Suprapubic skin (tissue), 4 donors: ENCODE results near the gene MRPS18A. TPM values are rescaled to one million over a fixed set of nuclear protein-coding genes. Genes with fewer than 3 reads are reported as not detected.

Experiments used
- DNase-seq, 2 donors: peaks; one replicate each; pipeline ENCODE4 v3.0.0-alpha.2; 2019; ENCODE audit warnings: low spot score in 2 of 2
- H3K27ac ChIP-seq: fragments of 200-600 bp; sonication (generic); one replicate; pipeline ENCODE4 v1.5.1; 2019
- H3K27me3 ChIP-seq: fragments of 200-600 bp; sonication (generic); one replicate; pipeline ENCODE4 v1.5.1; 2019
- H3K36me3 ChIP-seq: fragments of 200-600 bp; sonication (generic); one replicate; pipeline ENCODE4 v1.5.1; 2019
- H3K4me1 ChIP-seq: fragments of 200-600 bp; sonication (generic); one replicate; pipeline ENCODE4 v1.5.1; 2019
- H3K4me3 ChIP-seq: fragments of 200-600 bp; sonication (generic); one replicate; pipeline ENCODE4 v1.5.1; 2019; ENCODE audit warnings: mild to moderate bottlenecking
- H3K9me3 ChIP-seq: fragments of 200-600 bp; sonication (generic); one replicate; pipeline ENCODE4 v1.5.1; 2019
- CTCF ChIP-seq, 2 donors: fragments of 200-600 bp in 1 of 2; fragments of 450-650 bp in 1 of 2; sonication (generic) in 1 of 2; IDR thresholded peaks; one replicate each; pipeline ENCODE4 v1.5.1; 2016 to 2019; ENCODE audit warnings: antibody characterized with exemption in 2 of 2, mild to moderate bottlenecking in 1 of 2, moderate library complexity in 1 of 2
- EP300 ChIP-seq: sonication (generic); formaldehyde crosslinking; IDR thresholded peaks from one replicate; pipeline ENCODE4 v1.6.1; 2017; ENCODE audit warnings: antibody characterized with exemption
- POLR2A ChIP-seq, 2 donors: fragments of 450-650 bp; IDR thresholded peaks; one replicate each; pipeline ENCODE4 v1.6.1; 2017; ENCODE audit warnings: antibody characterized with exemption in 2 of 2, mild to moderate bottlenecking in 2 of 2, moderate library complexity in 2 of 2
- POLR2AphosphoS5 ChIP-seq, 3 donors: sonication (generic); formaldehyde crosslinking; IDR thresholded peaks; one replicate each; pipeline ENCODE4 v1.6.1; 2017; ENCODE audit warnings: antibody characterized with exemption in 3 of 3
- WGBS: methylation state at CpG from one replicate; pipeline ENCODE4 v1.1.5; 2018; 5-methylcytosine and 5-hydroxymethylcytosine counted together
- total RNA-seq, 4 donors: library from RNA; depleted of rRNA; stranded (reverse); fragments of >200 nt; gene quantifications; one replicate each; pipeline ENCODE4 v1.1.0, GENCODE V29; 2016

MRPS18A gene
- total RNA-seq, 4 donors from 2014 or later: 43.6 to 59.0 (median 48.6) TPM

GRCh38 chr6:43674921-43675320 lies 12.7 kb downstream of the MRPS18A start:
- TF ChIP-seq CTCF (IDR thresholded peaks at IDR 0.05): no peak
- TF ChIP-seq POLR2AphosphoS5 (IDR thresholded peaks at IDR 0.05): no peak
- TF ChIP-seq POLR2A (IDR thresholded peaks at IDR 0.05): no peak
- no peak overlapping the region for H3K27ac ChIP-seq
- H3K4me1 ChIP-seq: peaks cover 9% of the 10 kb centered on the region
- no peaks in the 10 kb centered on the region for H3K27me3 ChIP-seq
- H3K9me3 ChIP-seq: no peaks in the 10 kb centered on the region
- no peak overlapping the region for H3K4me3 ChIP-seq
- 95% methylated on average over 8 of the region's 8 CpGs for WGBS
- peaks cover 93% of the 10 kb centered on the region for H3K36me3 ChIP-seq
- DNase-seq: no peak

- no peak overlapping the region for H3K4me3 ChIP-seq
- no peak overlapping the region for H3K27ac ChIP-seq
- TF ChIP-seq POLR2AphosphoS5 (IDR thresholded peaks at IDR 0.05): no peak
- TF ChIP-seq EP300: no peak
- TF ChIP-seq CTCF (IDR thresholded peaks at IDR 0.05): no peak
- no peak for TF ChIP-seq POLR2A (IDR thresholded peaks at IDR 0.05)
- 100% methylated on average over 2 of the region's 2 CpGs for WGBS
- H3K9me3 ChIP-seq: no peaks in the 10 kb centered on the region
- H3K36me3 ChIP-seq: peaks cover 87% of the 10 kb centered on the region
- peaks cover 15% of the 10 kb centered on the region for H3K4me1 ChIP-seq
- H3K27me3 ChIP-seq: no peaks in the 10 kb centered on the region
- no peak for DNase-seq
These were observed 13.3 kb downstream of the MRPS18A start for GRCh38 chr6:43674291-43674690.

- TF ChIP-seq CTCF (IDR thresholded peaks at IDR 0.05) (no peak), POLR2A (IDR thresholded peaks at IDR 0.05) (no peak), EP300 (no peak), POLR2AphosphoS5 (IDR thresholded peaks at IDR 0.05) (no peak)
- Histone ChIP-seq H3K4me1 (peaks cover 22% of the 10 kb centered on the region), H3K4me3 (no peak overlapping the region), H3K27ac (no peak overlapping the region), H3K27me3 (no peaks in the 10 kb centered on the region), H3K36me3 (peaks cover 80% of the 10 kb centered on the region), H3K9me3 (no peaks in the 10 kb centered on the region)
- no peak for DNase-seq
- 77% methylated on average over 13 of the region's 15 CpGs for WGBS
These were observed 14.0 kb downstream of the MRPS18A start for GRCh38 chr6:43673444-43674084.

GRCh38 chr6:43671801-43672690 lies 15.5 kb downstream of the MRPS18A start:
- TF ChIP-seq EP300 (no peak), POLR2AphosphoS5 (IDR thresholded peaks at IDR 0.05) (no peak), CTCF (IDR thresholded peaks at IDR 0.05) (no peak), POLR2A (IDR thresholded peaks at IDR 0.05) (no peak)
- Histone ChIP-seq H3K4me3 (no peak overlapping the region), H3K27ac (no peak overlapping the region), H3K27me3 (no peaks in the 10 kb centered on the region), H3K9me3 (no peaks in the 10 kb centered on the region), H3K4me1 (peaks cover 36% of the 10 kb centered on the region), H3K36me3 (peaks cover 65% of the 10 kb centered on the region)
- DNase-seq: no peak
- WGBS: 85% methylated on average over 15 of the region's 16 CpGs
